ENCODE results near the gene CHMP6. TPM values are rescaled to one million over a fixed set of nuclear protein-coding genes. Genes with fewer than 3 reads are reported as not detected.

The CHMP6 gene
- polyA plus RNA-seq, 1 donor from 2014 or later, result 35.1 TPM

DNA sequence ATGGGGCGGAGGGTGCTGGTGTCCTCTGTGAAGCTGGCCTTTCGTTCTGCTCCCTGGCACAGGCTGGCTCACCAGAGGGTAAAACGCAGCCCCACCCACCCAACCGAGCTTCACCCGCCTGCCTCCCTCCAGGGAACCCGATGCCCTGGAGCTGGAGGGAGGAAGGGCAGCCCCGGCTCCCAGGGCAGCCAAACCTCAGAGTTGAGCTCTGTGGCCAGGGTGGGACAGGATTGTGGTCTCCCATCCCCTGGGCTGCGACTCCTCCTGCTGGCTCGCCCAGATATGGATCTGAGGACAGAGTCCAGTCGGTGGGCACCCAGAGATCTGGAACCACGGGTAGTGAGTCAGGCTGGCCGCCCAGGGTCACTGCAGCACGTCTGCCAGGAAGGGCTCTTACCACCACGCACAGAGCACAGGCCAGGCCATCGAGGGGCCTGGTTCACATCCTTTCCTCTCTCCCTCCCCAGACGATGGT is 42.6 kb upstream of the CHMP6 start:
- Histone ChIP-seq H3K27ac (ENCODE audit: low read length) (no peak overlapping the region), H3K4me2 (ENCODE audit: low read length) (no peak overlapping the region), H3K27me3 (ENCODE audit: insufficient read depth, low read depth, low read length) (no peaks in the 10 kb centered on the region), H3K9me3 (ENCODE audit: low read length) (no peaks in the 10 kb centered on the region), H3K9me2 (ENCODE audit: insufficient read depth, low read length) (no peaks in the 10 kb centered on the region), H3K36me3 (ENCODE audit: insufficient read depth, low read length) (no peaks in the 10 kb centered on the region), H4K20me1 (ENCODE audit: insufficient read depth) (no peaks in the 10 kb centered on the region), H3K79me2 (replicated peaks; ENCODE audit: insufficient read depth, low read length) (no peaks in the 10 kb centered on the region), H3K9ac (ENCODE audit: low read length) (no peak overlapping the region), H3K4me3 (ENCODE audit: low read length) (no peak overlapping the region), H2AFZ (ENCODE audit: low read depth, low read length) (no peak overlapping the region), H3F3A (ENCODE audit: insufficient read depth, low read length, poor library complexity, severe bottlenecking) (no peaks in the 10 kb centered on the region)
- TF ChIP-seq MXI1 (conservative IDR thresholded peaks at IDR 0.05; ENCODE audit: poor library complexity, severe bottlenecking) (no peak), EP300 (conservative IDR thresholded peaks at IDR 0.05; ENCODE audit: poor library complexity, severe bottlenecking) (no peak), RAD21 (conservative IDR thresholded peaks at IDR 0.05) (no peak), TAF1 (IDR thresholded peaks at IDR 0.05; ENCODE audit: low read depth) (no peak), POLR2AphosphoS5 (IDR thresholded peaks at IDR 0.05) (no peak), SMC3 (conservative IDR thresholded peaks at IDR 0.05; ENCODE audit: poor library complexity) (no peak), EZH2 (IDR thresholded peaks at IDR 0.05; ENCODE audit: borderline replicate concordance, insufficient read depth, low read length, poor library complexity, severe bottlenecking) (no peak)
- TF ChIP-seq, protein P1, sequence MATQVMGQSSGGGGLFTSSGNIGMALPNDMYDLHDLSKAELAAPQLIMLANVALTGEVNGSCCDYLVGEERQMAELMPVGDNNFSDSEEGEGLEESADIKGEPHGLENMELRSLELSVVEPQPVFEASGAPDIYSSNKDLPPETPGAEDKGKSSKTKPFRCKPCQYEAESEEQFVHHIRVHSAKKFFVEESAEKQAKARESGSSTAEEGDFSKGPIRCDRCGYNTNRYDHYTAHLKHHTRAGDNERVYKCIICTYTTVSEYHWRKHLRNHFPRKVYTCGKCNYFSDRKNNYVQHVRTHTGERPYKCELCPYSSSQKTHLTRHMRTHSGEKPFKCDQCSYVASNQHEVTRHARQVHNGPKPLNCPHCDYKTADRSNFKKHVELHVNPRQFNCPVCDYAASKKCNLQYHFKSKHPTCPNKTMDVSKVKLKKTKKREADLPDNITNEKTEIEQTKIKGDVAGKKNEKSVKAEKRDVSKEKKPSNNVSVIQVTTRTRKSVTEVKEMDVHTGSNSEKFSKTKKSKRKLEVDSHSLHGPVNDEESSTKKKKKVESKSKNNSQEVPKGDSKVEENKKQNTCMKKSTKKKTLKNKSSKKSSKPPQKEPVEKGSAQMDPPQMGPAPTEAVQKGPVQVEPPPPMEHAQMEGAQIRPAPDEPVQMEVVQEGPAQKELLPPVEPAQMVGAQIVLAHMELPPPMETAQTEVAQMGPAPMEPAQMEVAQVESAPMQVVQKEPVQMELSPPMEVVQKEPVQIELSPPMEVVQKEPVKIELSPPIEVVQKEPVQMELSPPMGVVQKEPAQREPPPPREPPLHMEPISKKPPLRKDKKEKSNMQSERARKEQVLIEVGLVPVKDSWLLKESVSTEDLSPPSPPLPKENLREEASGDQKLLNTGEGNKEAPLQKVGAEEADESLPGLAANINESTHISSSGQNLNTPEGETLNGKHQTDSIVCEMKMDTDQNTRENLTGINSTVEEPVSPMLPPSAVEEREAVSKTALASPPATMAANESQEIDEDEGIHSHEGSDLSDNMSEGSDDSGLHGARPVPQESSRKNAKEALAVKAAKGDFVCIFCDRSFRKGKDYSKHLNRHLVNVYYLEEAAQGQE (IDR thresholded peaks at IDR 0.05; ENCODE audit: borderline replicate concordance), result no peak

DNA sequence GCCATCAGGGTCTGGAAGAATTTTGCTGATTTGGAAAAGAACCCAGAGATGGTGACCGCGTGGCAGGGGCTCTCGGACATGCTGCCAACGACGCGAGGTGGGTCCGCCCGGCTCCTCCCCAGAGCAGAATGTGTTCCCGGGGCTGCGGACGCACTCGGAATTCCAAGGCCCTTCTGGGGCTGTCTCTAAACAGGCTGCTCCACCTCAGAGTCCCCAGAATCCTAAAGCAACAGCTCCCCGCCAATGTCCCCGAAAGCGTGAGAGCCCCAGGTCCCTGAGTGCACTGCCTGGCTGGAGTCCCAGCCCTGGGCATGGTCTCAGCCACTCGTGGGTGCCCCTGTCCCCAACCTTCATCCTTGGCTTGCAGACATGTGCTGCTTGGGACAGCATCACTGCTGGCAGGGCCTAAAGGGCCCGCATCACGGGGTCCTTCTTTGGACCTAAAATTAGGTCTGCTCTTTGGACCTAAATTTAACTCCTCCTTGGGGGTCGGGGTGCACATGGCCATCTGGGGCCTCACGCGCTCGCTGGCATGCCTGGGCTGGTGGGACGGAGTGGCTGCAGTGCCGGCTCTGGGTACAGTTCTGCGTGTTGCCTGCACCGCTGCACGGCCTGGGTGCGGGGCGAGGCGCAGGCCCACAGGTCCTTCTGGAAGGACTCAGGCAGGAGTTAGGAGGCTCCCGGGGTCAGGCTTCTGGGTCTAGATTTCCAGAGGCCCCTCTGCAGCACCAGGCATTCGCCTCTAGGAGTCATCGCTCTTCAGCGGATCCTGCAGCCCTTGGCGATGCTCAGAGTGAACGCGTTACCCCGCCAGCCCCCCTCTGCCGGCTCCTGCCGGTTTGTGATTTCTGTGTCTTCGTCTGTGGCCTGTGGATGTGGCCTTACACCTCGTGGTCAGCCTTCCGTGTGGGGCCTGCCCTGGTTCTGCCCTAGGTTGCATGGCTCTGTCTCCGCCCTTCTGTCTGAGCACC is 41.9 kb upstream of the CHMP6 start:
- Histone ChIP-seq H4K20me1 (ENCODE audit: insufficient read depth) (no peaks in the 10 kb centered on the region), H2AFZ (ENCODE audit: low read depth, low read length) (no peak overlapping the region), H3K9ac (ENCODE audit: low read length) (no peak overlapping the region), H3K4me3 (ENCODE audit: low read length) (no peak overlapping the region), H3F3A (ENCODE audit: insufficient read depth, low read length, poor library complexity, severe bottlenecking) (no peaks in the 10 kb centered on the region), H3K4me2 (ENCODE audit: low read length) (no peak overlapping the region), H3K9me3 (ENCODE audit: low read length) (no peaks in the 10 kb centered on the region), H3K27me3 (ENCODE audit: insufficient read depth, low read depth, low read length) (no peaks in the 10 kb centered on the region), H3K36me3 (ENCODE audit: insufficient read depth, low read length) (no peaks in the 10 kb centered on the region), H3K27ac (ENCODE audit: low read length) (no peak overlapping the region), H3K79me2 (replicated peaks; ENCODE audit: insufficient read depth, low read length) (no peaks in the 10 kb centered on the region), H3K9me2 (ENCODE audit: insufficient read depth, low read length) (no peaks in the 10 kb centered on the region)
- TF ChIP-seq, protein P1 (IDR thresholded peaks at IDR 0.05; ENCODE audit: borderline replicate concordance), result no peak
- TF ChIP-seq MXI1 (conservative IDR thresholded peaks at IDR 0.05; ENCODE audit: poor library complexity, severe bottlenecking) (no peak), EP300 (conservative IDR thresholded peaks at IDR 0.05; ENCODE audit: poor library complexity, severe bottlenecking) (no peak), RAD21 (conservative IDR thresholded peaks at IDR 0.05) (no peak), POLR2AphosphoS5 (IDR thresholded peaks at IDR 0.05) (no peak), SMC3 (conservative IDR thresholded peaks at IDR 0.05; ENCODE audit: poor library complexity) (no peak), EZH2 (IDR thresholded peaks at IDR 0.05; ENCODE audit: borderline replicate concordance, insufficient read depth, low read length, poor library complexity, severe bottlenecking) (no peak), TAF1 (IDR thresholded peaks at IDR 0.05; ENCODE audit: low read depth) (no peak), CTCF (IDR thresholded peaks at IDR 0.05; ENCODE audit: poor library complexity, severe bottlenecking) (no peak)

All from neural cell (in vitro differentiated cells).